ENCODE measurements around the gene RNH1. TPM values are rescaled to one million over a fixed set of nuclear protein-coding genes. Genes with fewer than 3 reads are reported as not detected.

The RNH1 gene
- polyA plus RNA-seq, 3 donors = 381 to 445 (median 443) TPM

DNA sequence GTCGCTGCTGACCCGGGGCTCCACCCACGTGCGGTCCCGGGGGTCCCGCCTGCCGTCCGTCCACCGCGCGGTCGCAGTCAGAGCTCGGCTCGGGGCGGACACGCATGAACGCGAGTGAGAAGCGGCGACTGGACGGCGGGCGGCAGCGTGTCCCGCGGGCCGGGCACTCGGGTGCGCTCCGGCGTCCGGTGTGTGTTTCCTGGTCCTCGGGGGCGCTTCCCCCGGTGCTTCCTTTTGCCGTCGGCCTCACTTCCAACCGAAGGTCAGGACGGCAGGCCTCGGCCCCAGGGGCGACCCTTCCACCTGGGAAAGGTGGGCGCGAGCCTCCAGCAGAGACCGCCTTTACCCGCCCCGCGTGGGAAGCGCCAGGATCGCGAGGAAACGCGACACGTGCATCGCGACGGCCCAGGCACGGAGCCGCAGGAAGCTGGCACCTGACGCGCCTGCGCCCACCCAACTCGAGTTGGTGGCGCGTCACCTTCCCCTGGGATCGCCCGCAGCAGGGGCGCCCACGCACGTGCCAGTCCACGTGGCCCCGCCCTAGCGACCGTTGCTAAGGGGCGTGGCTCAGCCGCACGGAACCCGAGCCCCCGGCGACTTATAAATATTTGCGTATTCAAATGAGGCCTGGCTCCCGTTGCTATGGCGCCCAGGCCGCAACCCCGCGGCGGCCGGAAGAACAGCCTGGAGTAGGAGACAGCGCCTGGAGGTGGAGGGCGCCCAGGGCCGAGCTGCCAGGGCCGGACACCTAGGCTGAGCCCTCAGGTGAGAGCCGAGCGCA is 30.0 kb upstream of the RNH1 start, which contains the start of gene LRRC56:
LRRC56 (plus strand) TSS at position 687 of the 781 bp plus-strand sequence. CDS start 3,158 bp downstream, outside the sequence.
- peak within 1 kb of the TSS in 4 of 7 donors; percentile 43 to 86 (median 60) for H3K27ac Mint-ChIP-seq
- H3K4me3 ChIP-seq (replicated peaks in 1 of 3; ENCODE audit: low read depth in 2 of 3, low read length in 3 of 3) = peak within 1 kb of the TSS; percentile 10 to 76 (median 38)
- peaks cover 8 to 11% of the 10 kb centered on the region in 2 donors for H3K36me3 Mint-ChIP-seq
- H3K27me3 Mint-ChIP-seq (ENCODE audit: low read depth in 3 of 3) = peaks cover 15 to 39% (median 20%) of the 10 kb centered on the region in 3 donors
- H3K4me1 Mint-ChIP-seq = peaks cover 11% of the 10 kb centered on the region
- peak within 1 kb of the TSS; percentile 43 for H3K9ac ChIP-seq (ENCODE audit: insufficient read depth, low read length, poor library complexity, severe bottlenecking)
- H3K4me2 ChIP-seq (replicated peaks; ENCODE audit: extremely low read depth, low read length, poor library complexity, severe bottlenecking) = peak within 1 kb of the TSS; percentile 87
- H3K4me3 Mint-ChIP-seq = peak within 1 kb of the TSS; percentile 77 to 90
- no peak within 1 kb of the TSS for H3K27ac ChIP-seq (ENCODE audit: low read depth in 1 of 2, low read length in 2 of 2)
- peaks cover 26% of the 10 kb centered on the region for H4K20me1 ChIP-seq (ENCODE audit: insufficient read depth, low read length)
- peak within 1 kb of the TSS; percentile 79 for H2AFZ ChIP-seq (ENCODE audit: insufficient read depth, low read depth, low read length, poor library complexity, severe bottlenecking)
- intact Hi-C loops (cut with micrococcal nuclease) = no loop called here
- peaks cover 33 to 37% of the 10 kb centered on the region in 2 donors for H3K4me1 ChIP-seq (ENCODE audit: control insufficient read depth in 1 of 2, insufficient read depth in 2 of 2, low read length in 2 of 2)
- WGBS (ENCODE audit: insufficient coverage) = under 1% methylated on average over 92 of the region's 93 CpGs
- peaks cover 0 to 27% of the 10 kb centered on the region in 2 donors for H3K27me3 ChIP-seq (ENCODE audit: control insufficient read depth in 2 of 2, insufficient read depth in 2 of 2, low read length in 2 of 2)
- DNase-seq = peak; percentile 77 to 86 (median 79)
- H3K36me3 ChIP-seq (replicated peaks in 1 of 2; ENCODE audit: control insufficient read depth in 1 of 2, insufficient read depth in 2 of 2, low read length in 2 of 2) = peaks cover 11 to 16% of the 10 kb centered on the region in 2 donors
- H3K9me3 ChIP-seq (replicated peaks in 1 of 2; ENCODE audit: control insufficient read depth in 1 of 2, insufficient read depth in 1 of 2, low read length in 2 of 2) = no peaks in the 10 kb centered on the region
- TF ChIP-seq, protein P1, sequence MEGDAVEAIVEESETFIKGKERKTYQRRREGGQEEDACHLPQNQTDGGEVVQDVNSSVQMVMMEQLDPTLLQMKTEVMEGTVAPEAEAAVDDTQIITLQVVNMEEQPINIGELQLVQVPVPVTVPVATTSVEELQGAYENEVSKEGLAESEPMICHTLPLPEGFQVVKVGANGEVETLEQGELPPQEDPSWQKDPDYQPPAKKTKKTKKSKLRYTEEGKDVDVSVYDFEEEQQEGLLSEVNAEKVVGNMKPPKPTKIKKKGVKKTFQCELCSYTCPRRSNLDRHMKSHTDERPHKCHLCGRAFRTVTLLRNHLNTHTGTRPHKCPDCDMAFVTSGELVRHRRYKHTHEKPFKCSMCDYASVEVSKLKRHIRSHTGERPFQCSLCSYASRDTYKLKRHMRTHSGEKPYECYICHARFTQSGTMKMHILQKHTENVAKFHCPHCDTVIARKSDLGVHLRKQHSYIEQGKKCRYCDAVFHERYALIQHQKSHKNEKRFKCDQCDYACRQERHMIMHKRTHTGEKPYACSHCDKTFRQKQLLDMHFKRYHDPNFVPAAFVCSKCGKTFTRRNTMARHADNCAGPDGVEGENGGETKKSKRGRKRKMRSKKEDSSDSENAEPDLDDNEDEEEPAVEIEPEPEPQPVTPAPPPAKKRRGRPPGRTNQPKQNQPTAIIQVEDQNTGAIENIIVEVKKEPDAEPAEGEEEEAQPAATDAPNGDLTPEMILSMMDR (IDR thresholded peaks at IDR 0.05) = no peak
- H3K9me3 Mint-ChIP-seq = peaks cover 0 to 4% (median 0%) of the 10 kb centered on the region in 7 donors
- H3K79me2 ChIP-seq (ENCODE audit: insufficient read depth, low read length) = peaks cover 12% of the 10 kb centered on the region

DNA sequence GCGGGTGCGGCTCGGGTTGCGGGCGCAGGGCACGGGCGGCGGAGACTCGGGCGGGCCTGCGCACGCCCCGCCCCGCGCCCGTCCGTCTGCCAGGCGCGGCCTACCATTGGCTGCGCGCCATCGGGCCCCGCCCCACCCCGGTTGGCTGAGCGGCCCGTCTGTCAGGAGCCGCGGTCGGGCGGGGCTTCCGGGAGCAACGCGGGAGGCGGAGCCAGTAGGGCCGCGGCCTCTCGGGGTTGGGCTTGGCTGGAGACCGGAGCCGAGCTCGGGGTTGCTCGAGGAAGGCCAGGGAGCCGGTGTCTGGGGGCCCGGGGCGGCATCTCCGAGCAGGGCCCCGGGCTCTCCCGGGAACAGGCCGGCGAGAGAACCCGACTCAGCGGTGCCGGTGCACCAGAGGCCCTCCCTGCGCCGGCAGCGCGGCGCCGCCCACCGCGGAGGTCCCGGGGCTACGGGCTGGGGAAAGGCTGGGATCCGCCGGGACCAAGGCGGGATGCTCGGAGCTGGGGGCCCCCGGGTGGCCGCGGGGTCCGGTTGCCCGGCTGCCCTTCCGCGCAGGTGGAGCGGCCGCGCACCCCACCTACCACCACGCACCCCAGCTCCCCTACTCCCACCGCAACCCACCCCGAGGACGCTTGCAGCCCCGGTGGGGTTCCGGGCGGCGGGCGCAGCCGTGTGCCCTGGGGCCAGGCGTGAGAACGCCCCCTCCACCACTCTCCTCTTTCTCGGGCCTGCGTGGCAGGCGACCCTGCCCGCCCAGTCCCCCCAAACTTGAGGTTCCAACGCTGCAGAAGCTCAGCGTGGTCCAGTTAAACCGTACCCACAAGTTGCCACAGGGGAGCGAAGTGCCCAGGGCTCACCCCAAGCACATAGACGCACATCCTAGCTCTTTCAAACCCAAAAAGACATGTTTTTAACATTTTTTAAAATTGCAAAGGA is 28.7 kb upstream of the RNH1 start, which contains the start of gene HRAS:
HRAS (minus strand) TSS at position 58 of the 936 bp plus-strand sequence.
- H2AFZ ChIP-seq (ENCODE audit: insufficient read depth, low read depth, low read length, poor library complexity, severe bottlenecking) = peak within 1 kb of the TSS; percentile 90
- Mint-ChIP-seq H3K27me3 (ENCODE audit: low read depth in 3 of 3) (peaks cover 15 to 39% (median 20%) of the 10 kb centered on the region in 3 donors), H3K4me3 (peak within 1 kb of the TSS; percentile 77 to 90), H3K9me3 (peaks cover 0 to 4% (median 0%) of the 10 kb centered on the region in 7 donors), H3K27ac (peak within 1 kb of the TSS in 5 of 7 donors; percentile 40 to 86 (median 43)), H3K4me1 (peaks cover 11% of the 10 kb centered on the region), H3K36me3 (peaks cover 15% of the 10 kb centered on the region in 2 donors)
- H3K9ac ChIP-seq (ENCODE audit: insufficient read depth, low read length, poor library complexity, severe bottlenecking) = peak within 1 kb of the TSS; percentile 54
- under 1% methylated on average over 92 of the region's 97 CpGs for WGBS (ENCODE audit: insufficient coverage)
- peak within 1 kb of the TSS; percentile 93 for H3K4me2 ChIP-seq (replicated peaks; ENCODE audit: extremely low read depth, low read length, poor library complexity, severe bottlenecking)
- intact Hi-C loops (cut with micrococcal nuclease) = no loop called here
- DNase-seq = peak; percentile 93 to 95 (median 94)
- H4K20me1 ChIP-seq (ENCODE audit: insufficient read depth, low read length) = peaks cover 26% of the 10 kb centered on the region
- H3K36me3 ChIP-seq (replicated peaks in 1 of 2; ENCODE audit: control insufficient read depth in 1 of 2, insufficient read depth in 2 of 2, low read length in 2 of 2) = peaks cover 20 to 23% of the 10 kb centered on the region in 2 donors
- H3K27ac ChIP-seq (ENCODE audit: low read depth in 1 of 2, low read length in 2 of 2) = peak within 1 kb of the TSS in 1 of 2 donors; percentile 36
- peaks cover 12% of the 10 kb centered on the region for H3K79me2 ChIP-seq (ENCODE audit: insufficient read depth, low read length)
- H3K4me3 ChIP-seq (replicated peaks in 1 of 3; ENCODE audit: low read depth in 2 of 3, low read length in 3 of 3) = peak within 1 kb of the TSS; percentile 55 to 84 (median 62)
- H3K4me1 ChIP-seq (ENCODE audit: control insufficient read depth in 1 of 2, insufficient read depth in 2 of 2, low read length in 2 of 2) = peaks cover 33 to 37% of the 10 kb centered on the region in 2 donors
- peaks cover 0 to 27% of the 10 kb centered on the region in 2 donors for H3K27me3 ChIP-seq (ENCODE audit: control insufficient read depth in 2 of 2, insufficient read depth in 2 of 2, low read length in 2 of 2)
- TF ChIP-seq, protein P1 (IDR thresholded peaks at IDR 0.05) = no peak
- no peaks in the 10 kb centered on the region for H3K9me3 ChIP-seq (replicated peaks in 1 of 2; ENCODE audit: control insufficient read depth in 1 of 2, insufficient read depth in 1 of 2, low read length in 2 of 2)

All from CD14-positive monocyte (primary cell).